Heart left ventricle (tissue), 16 donors: ENCODE data around the gene WDR90. TPM values are rescaled to one million over a fixed set of nuclear protein-coding genes. Genes with fewer than 3 reads are reported as not detected.
A peak's percentile ranks its signal among the peaks of the same experiment; 100 is the strongest.

Source experiments
- ATAC-seq, 4 donors: fragments of 200-7000 bp; cut with Tn5 transposase; one replicate each; pipeline ENCODE4 v1.9.1; 2020 to 2022; ENCODE audit warnings: moderate library complexity in 4 of 4, mild to moderate bottlenecking in 3 of 4, moderate number of reproducible peaks in 1 of 4
- DNase-seq, 5 donors: peaks; one replicate each; pipeline ENCODE4 v3.0.0-alpha.2; 2020
- H3K27ac ChIP-seq, 12 donors: fragments of 200-600 bp; sonication (generic) in 4 of 12; one replicate each; pipeline versions ENCODE4 v1.5.0 to v1.8.0; 2016 to 2022; ENCODE audit warnings: mild to moderate bottlenecking in 2 of 12
- H3K27me3 ChIP-seq, 9 donors: fragments of 200-600 bp; sonication (generic) in 2 of 9; one replicate each; pipeline versions ENCODE4 v1.5.1 to v1.8.0; 2016 to 2022; ENCODE audit warnings: mild to moderate bottlenecking in 3 of 9
- H3K36me3 ChIP-seq, 9 donors: fragments of 200-600 bp; sonication (generic) in 2 of 9; one replicate each; pipeline versions ENCODE4 v1.5.0 to v1.8.0; 2018 to 2022; ENCODE audit warnings: mild to moderate bottlenecking in 2 of 9
- H3K4me1 ChIP-seq, 12 donors: fragments of 200-600 bp; sonication (generic) in 4 of 12; one replicate each; pipeline versions ENCODE4 v1.5.0 to v1.8.0; 2016 to 2022; ENCODE audit warnings: mild to moderate bottlenecking in 3 of 12
- H3K4me3 ChIP-seq, 12 donors: fragments of 200-600 bp; sonication (generic) in 4 of 12; one replicate each; pipeline versions ENCODE4 v1.5.0 to v1.8.0; 2017 to 2022; ENCODE audit warnings: mild to moderate bottlenecking in 9 of 12, moderate library complexity in 4 of 12
- H3K9me3 ChIP-seq, 12 donors: fragments of 200-600 bp; sonication (generic) in 4 of 12; one replicate each; pipeline versions ENCODE4 v1.5.0 to v1.8.0; 2016 to 2022; ENCODE audit warnings: mild to moderate bottlenecking in 1 of 12
- POLR2A ChIP-seq, 2 donors: fragments of 450-650 bp; IDR thresholded peaks; one replicate each; pipeline ENCODE4 v1.6.1; 2017; ENCODE audit warnings: antibody characterized with exemption in 2 of 2, mild to moderate bottlenecking in 2 of 2, moderate library complexity in 2 of 2
- WGBS, 4 donors: extraction: QIAGEN DNeasy Blood & Tissue Kit in 2 of 4; methylation state at CpG; one replicate each; pipeline versions ENCODE4 v1.1.5 to v1.1.7; 2013 to 2018; 5-methylcytosine and 5-hydroxymethylcytosine counted together
- intact Hi-C, 10 donors: fragments of 100-400 bp; cut with DNase I; formaldehyde crosslinking; loops; one replicate each; pipeline versions ENCODE4 v1.11.1 to v1.14.2; 2022
- polyA plus RNA-seq, 2 donors: library from polyadenylated mRNA; stranded (reverse); fragments of 200-250 nt; gene quantifications; one replicate each; pipeline ENCODE4 v1.2.3, GENCODE V29; 2013
- total RNA-seq, 9 donors: library from RNA; depleted of rRNA in 2 of 9; stranded (reverse); fragments of >200 nt in 2 of 9; fragmentation: NEBNext Ultra II Directional in 3 of 9; extraction: Animal tissue kit (Norgen Biotek cat#: 25700) in 3 of 9; gene quantifications; one replicate each; pipeline versions ENCODE4 v1.1.0 to v1.2.4, GENCODE V29; 2016 to 2023
- TF ChIP-seq, protein P1 (sequence below), 12 donors: fragments of 200-600 bp; sonication (generic) in 4 of 12; IDR thresholded peaks; one replicate each; pipeline versions ENCODE4 v1.5.0 to v1.8.0; 2018 to 2022; ENCODE audit warnings: antibody characterized with exemption in 12 of 12, mild to moderate bottlenecking in 5 of 12
- donor health status: ischemic (EF 13 %, LVEDD 7.1; RV severe dilation, severe dysfunction).
- donor health status: healthy with polysubstance abuse.
- donor health status: DM: no; HTN: yes; CAD: no.
- donor health status: DM: no; HTN: no; CAD: no.
- donor health status: ischemic (EF 25% LVEDD 6.9; RV normal size, moderate dysfunction).
- donor health status: ischemic (EF 25% LVEDD 5.7; RV mildly dilated, moderate dysfunction).
- donor health status: healthy.
- donor health status: DM: yes; HTN: yes; CAD: no.
- donor health status: ischemic (EF 35%, LVEDD 5.7; RV mildly dilated, moderate dysfunction).
- donor health status: nonischemic (EF 11% LVEDD 7.7; RV severe dilation, severe dysfunction).
- donor health status: DM: yes; HTN: yes; CAD: no.
- donor health status: PGD.
- donor health status: ischemic (EF 29% LVEDD 5.4; RV normal size, mild dysfunction).
- donor health status: nonischemic (EF 23%, LVEDD 6.1; RV moderate dilation, normal function).

WDR90 gene
- total and polyA plus RNA-seq, 11 donors: 3.7 to 17.4 (median 8.6) TPM

- TF ChIP-seq POLR2A (IDR thresholded peaks at IDR 0.05): no peak
- TF ChIP-seq, protein P1, sequence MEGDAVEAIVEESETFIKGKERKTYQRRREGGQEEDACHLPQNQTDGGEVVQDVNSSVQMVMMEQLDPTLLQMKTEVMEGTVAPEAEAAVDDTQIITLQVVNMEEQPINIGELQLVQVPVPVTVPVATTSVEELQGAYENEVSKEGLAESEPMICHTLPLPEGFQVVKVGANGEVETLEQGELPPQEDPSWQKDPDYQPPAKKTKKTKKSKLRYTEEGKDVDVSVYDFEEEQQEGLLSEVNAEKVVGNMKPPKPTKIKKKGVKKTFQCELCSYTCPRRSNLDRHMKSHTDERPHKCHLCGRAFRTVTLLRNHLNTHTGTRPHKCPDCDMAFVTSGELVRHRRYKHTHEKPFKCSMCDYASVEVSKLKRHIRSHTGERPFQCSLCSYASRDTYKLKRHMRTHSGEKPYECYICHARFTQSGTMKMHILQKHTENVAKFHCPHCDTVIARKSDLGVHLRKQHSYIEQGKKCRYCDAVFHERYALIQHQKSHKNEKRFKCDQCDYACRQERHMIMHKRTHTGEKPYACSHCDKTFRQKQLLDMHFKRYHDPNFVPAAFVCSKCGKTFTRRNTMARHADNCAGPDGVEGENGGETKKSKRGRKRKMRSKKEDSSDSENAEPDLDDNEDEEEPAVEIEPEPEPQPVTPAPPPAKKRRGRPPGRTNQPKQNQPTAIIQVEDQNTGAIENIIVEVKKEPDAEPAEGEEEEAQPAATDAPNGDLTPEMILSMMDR (IDR thresholded peaks at IDR 0.05): no peak
- WGBS, 4 donors: 1 to 5% (median 2%) methylated on average over 14 to 37 of the region's 37 CpGs
- H3K27me3 ChIP-seq: peaks cover 11 to 81% (median 57%) of the 10 kb centered on the region in 9 donors
- H3K27ac ChIP-seq: no peak overlapping the region
- no peak for DNase-seq
- no peaks in the 10 kb centered on the region for H3K9me3 ChIP-seq
- H3K4me1 ChIP-seq: peaks cover 0 to 36% (median 15%) of the 10 kb centered on the region in 12 donors
- intact Hi-C loops: no loop called here
- no peaks in the 10 kb centered on the region for H3K36me3 ChIP-seq
- no peak for ATAC-seq
- peak overlapping the region in 4 of 12 donors; percentile 8 to 51 (median 21) for H3K4me3 ChIP-seq
Observed at GRCh38 chr16:694863-695354, 45.7 kb downstream of the WDR90 start.

DNA sequence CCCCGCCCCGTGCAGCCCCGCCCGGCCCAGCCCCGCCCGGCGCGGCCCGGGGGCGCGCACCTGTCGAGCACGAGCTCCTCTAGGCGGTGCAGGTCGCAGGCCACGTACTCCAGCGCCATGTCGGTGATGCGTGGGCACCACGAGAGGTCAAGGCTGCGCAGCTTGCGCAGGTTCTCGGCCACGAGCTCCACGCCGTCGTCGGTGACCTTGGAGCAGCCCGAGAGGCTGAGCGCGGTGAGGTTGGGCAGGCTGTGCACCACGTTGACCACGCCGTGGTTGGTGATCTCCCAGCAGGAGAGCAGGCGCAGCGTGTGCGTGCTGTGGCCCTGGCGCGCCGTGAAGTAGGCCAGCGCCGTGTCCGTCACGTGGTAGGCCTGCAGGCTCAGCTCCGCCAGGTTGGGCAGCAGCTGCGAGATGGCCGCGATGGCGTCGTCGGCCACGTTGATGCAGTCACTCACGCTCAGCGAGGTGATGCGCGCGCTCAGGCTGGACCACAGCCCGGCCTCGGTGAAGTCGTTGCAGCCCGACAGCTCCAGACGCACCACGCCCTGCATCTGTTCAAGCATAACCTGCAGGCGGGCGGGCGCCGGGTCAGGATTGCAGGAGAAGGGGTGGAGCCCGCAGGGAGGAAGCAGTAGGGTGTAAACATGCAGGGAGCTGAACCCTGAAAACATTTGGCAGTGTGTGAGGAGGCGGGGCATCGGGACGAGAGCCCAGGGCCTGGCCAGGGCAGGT, 46.4 kb downstream of the WDR90 start:
- TF ChIP-seq POLR2A (IDR thresholded peaks at IDR 0.05): no peak
- TF ChIP-seq, protein P1 (IDR thresholded peaks at IDR 0.05): no peak
- Histone ChIP-seq H3K27me3 (peaks cover 14 to 87% (median 63%) of the 10 kb centered on the region in 9 donors), H3K36me3 (no peaks in the 10 kb centered on the region), H3K4me3 (peak overlapping the region in 5 of 12 donors; percentile 12 to 51 (median 25)), H3K27ac (no peak overlapping the region), H3K9me3 (no peaks in the 10 kb centered on the region), H3K4me1 (peaks cover 0 to 34% (median 13%) of the 10 kb centered on the region in 12 donors)
- no peak for DNase-seq
- peak in 2 of 4 donors; percentile 5 to 6 for ATAC-seq
- WGBS, 4 donors: 2 to 9% (median 4%) methylated on average over 9 to 71 of the region's 71 CpGs
- intact Hi-C loops: no loop called here

DNA sequence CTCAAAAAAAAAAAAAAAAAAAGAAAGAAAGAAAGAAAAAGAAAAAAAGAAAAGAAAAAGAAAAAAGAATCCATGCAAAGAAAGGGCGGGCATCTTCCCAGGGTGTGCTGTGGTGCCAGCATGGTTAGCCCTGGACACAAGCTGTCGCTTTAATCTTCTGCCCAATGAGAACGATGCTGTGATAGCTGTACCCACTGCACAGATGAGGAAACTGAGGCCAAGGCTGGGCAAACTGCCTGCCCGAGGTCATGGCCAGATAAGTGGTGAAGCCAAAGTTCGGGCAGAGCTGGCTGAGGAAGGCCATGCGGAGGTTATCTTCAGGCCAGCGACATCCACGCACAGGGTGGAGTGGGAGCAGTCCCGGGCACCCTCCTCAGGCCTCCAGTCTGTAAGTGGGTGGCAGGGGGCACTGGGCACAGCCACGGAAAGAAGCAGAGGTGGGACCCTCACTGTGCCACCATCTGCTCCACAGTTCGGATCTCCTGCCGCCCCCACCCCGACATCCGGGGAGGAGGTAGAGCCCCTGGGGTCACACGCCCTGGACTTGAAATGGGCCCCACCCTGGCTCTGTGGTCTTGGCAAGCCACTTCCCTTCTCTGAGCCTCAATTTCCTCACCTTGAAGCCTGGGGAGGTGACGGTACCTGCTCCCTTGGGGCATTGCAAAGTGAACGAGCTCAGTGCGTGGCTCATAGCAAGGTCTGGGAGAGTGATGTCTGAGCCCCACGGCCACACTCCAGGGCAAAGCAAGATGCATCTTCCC, 49.9 kb downstream of the WDR90 start:
- TF ChIP-seq POLR2A (IDR thresholded peaks at IDR 0.05): no peak
- TF ChIP-seq, protein P1 (IDR thresholded peaks at IDR 0.05): no peak
- peaks cover 0 to 29% (median 13%) of the 10 kb centered on the region in 12 donors for H3K4me1 ChIP-seq
- peaks cover 33 to 99% (median 78%) of the 10 kb centered on the region in 9 donors for H3K27me3 ChIP-seq
- no peak overlapping the region for H3K27ac ChIP-seq
- intact Hi-C loops: no loop called here
- DNase-seq (no peak), ATAC-seq (no peak)
- H3K4me3 ChIP-seq: no peak overlapping the region
- H3K36me3 ChIP-seq: no peaks in the 10 kb centered on the region
- no peaks in the 10 kb centered on the region for H3K9me3 ChIP-seq
- WGBS, 4 donors: 67 to 73% (median 69%) methylated on average over 19 of the region's 19 CpGs
